Ishikawa (cell line): ENCODE results near the gene NHSL2.

ENCODE experiments used
- CEBPB ChIP-seq: IDR thresholded peaks from 2 replicates; pipeline ENCODE4 v1.6.1; 2012
- CREB1 ChIP-seq: IDR thresholded peaks from 2 replicates; pipeline ENCODE4 v1.6.1; 2012; ENCODE audit warnings: low read depth
- EGR1 ChIP-seq: IDR thresholded peaks from 2 replicates; pipeline ENCODE4 v1.6.1; 2012
- EP300 ChIP-seq: IDR thresholded peaks from 2 replicates; pipeline ENCODE4 v1.6.1; 2012; ENCODE audit warnings: borderline replicate concordance
- FOXM1 ChIP-seq: IDR thresholded peaks from 2 replicates; pipeline ENCODE4 v1.6.1; 2012; ENCODE audit warnings: low read depth, borderline replicate concordance
- NFIC ChIP-seq: IDR thresholded peaks from 2 replicates; pipeline ENCODE4 v1.6.1; 2012
- RAD21 ChIP-seq: IDR thresholded peaks from 2 replicates; pipeline ENCODE4 v1.6.1; 2012; ENCODE audit warnings: low read depth
- TAF1 ChIP-seq: IDR thresholded peaks from 2 replicates; pipeline ENCODE4 v1.6.1; 2012; ENCODE audit warnings: low read depth, mild to moderate bottlenecking
- TCF12 ChIP-seq: IDR thresholded peaks from 2 replicates; pipeline ENCODE4 v1.6.1; 2012; ENCODE audit warnings: low read depth
- TEAD4 ChIP-seq: IDR thresholded peaks from 2 replicates; pipeline ENCODE4 v1.6.1; 2012
- YY1 ChIP-seq: IDR thresholded peaks from 2 replicates; pipeline ENCODE4 v1.6.1; 2012; ENCODE audit warnings: low read depth
- ZBTB7A ChIP-seq: IDR thresholded peaks from 2 replicates; pipeline ENCODE4 v1.6.1; 2012; ENCODE audit warnings: low read depth
- TF ChIP-seq, protein P1 (sequence below): IDR thresholded peaks from 2 replicates; pipeline ENCODE4 v1.6.1; 2012; ENCODE audit warnings: low read depth, mild to moderate bottlenecking
- TF ChIP-seq, protein P2 (sequence below): IDR thresholded peaks from 2 replicates; pipeline ENCODE4 v1.6.1; 2012
- TF ChIP-seq, protein P3 (sequence below): IDR thresholded peaks from 2 replicates; pipeline ENCODE4 v1.6.1; 2012

The NHSL2 gene

DNA sequence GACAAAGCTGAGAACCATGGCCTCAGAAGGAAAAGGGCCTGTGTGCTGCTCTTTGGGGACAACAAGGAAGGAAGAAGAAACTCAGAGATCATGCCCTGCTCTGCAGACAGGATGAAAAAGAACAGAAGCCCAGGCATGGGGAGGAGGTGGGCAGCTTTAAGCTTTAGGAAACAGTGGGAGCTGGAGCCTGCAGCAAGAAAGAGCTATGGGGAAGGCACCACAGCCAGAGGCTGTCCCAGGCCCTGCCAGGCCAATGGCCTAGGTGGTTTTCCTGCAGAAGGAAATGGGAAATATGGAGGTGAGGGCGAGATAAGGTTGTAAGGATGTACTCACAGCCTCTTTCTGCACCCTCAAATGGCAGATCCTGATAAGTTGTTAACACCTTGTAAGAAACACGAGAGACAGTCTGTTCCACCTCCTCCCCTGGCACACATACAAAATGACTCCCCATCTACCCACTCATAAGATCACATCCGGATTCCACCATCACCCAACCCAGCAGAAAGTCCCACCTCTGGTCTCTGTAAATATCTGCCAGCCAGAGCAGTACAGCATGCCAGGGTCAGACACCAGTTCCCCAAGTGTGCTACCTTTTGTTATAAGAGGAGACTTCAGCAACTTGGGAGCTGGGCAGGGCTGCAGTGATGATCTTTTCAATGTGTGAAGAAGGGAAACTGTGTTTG is 115.8 kb downstream of the NHSL2 start:
- TF ChIP-seq, protein P1, sequence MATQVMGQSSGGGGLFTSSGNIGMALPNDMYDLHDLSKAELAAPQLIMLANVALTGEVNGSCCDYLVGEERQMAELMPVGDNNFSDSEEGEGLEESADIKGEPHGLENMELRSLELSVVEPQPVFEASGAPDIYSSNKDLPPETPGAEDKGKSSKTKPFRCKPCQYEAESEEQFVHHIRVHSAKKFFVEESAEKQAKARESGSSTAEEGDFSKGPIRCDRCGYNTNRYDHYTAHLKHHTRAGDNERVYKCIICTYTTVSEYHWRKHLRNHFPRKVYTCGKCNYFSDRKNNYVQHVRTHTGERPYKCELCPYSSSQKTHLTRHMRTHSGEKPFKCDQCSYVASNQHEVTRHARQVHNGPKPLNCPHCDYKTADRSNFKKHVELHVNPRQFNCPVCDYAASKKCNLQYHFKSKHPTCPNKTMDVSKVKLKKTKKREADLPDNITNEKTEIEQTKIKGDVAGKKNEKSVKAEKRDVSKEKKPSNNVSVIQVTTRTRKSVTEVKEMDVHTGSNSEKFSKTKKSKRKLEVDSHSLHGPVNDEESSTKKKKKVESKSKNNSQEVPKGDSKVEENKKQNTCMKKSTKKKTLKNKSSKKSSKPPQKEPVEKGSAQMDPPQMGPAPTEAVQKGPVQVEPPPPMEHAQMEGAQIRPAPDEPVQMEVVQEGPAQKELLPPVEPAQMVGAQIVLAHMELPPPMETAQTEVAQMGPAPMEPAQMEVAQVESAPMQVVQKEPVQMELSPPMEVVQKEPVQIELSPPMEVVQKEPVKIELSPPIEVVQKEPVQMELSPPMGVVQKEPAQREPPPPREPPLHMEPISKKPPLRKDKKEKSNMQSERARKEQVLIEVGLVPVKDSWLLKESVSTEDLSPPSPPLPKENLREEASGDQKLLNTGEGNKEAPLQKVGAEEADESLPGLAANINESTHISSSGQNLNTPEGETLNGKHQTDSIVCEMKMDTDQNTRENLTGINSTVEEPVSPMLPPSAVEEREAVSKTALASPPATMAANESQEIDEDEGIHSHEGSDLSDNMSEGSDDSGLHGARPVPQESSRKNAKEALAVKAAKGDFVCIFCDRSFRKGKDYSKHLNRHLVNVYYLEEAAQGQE, result no peak
- TF ChIP-seq TAF1 (no peak), CEBPB (no peak), CREB1 (no peak)
- TF ChIP-seq, protein P2, sequence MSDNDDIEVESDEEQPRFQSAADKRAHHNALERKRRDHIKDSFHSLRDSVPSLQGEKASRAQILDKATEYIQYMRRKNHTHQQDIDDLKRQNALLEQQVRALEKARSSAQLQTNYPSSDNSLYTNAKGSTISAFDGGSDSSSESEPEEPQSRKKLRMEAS, result no peak

- no peak for TF ChIP-seq EP300
- TF ChIP-seq, protein P2, result no peak
- TF ChIP-seq TCF12, result no peak
- TF ChIP-seq, protein P3, sequence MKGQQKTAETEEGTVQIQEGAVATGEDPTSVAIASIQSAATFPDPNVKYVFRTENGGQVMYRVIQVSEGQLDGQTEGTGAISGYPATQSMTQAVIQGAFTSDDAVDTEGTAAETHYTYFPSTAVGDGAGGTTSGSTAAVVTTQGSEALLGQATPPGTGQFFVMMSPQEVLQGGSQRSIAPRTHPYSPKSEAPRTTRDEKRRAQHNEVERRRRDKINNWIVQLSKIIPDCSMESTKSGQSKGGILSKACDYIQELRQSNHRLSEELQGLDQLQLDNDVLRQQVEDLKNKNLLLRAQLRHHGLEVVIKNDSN, result no peak
- no peak for TF ChIP-seq TAF1
- no peak for TF ChIP-seq NFIC
- no peak for TF ChIP-seq CEBPB
- no peak for TF ChIP-seq FOXM1
- no peak for TF ChIP-seq EGR1
- no peak for TF ChIP-seq ZBTB7A
- no peak for TF ChIP-seq RAD21
- TF ChIP-seq CREB1, result no peak
- TF ChIP-seq, protein P1, result no peak
Observed at GRCh38 chrX:72027024-72027913, 116.6 kb downstream of the NHSL2 start.

GRCh38 chrX:72027914-72028307 is 117.3 kb downstream of the NHSL2 start:
- TF ChIP-seq NFIC, result no peak
- no peak for TF ChIP-seq CREB1
- no peak for TF ChIP-seq EP300
- TF ChIP-seq CEBPB, result no peak
- TF ChIP-seq TEAD4, result no peak
- TF ChIP-seq, protein P1, result no peak
- TF ChIP-seq, protein P3, result no peak
- TF ChIP-seq EGR1, result no peak
- no peak for TF ChIP-seq TCF12
- TF ChIP-seq FOXM1, result no peak
- no peak for TF ChIP-seq TAF1
- TF ChIP-seq RAD21, result no peak
- TF ChIP-seq, protein P2, result no peak
- TF ChIP-seq YY1, result no peak
- TF ChIP-seq ZBTB7A, result no peak
